Ovary (tissue), 3 donors: ENCODE data around the gene PYY.

ENCODE experiments used
- CTCF ChIP-seq, 3 donors: fragments of 450-650 bp in 2 of 3; fragments of 200-600 bp in 1 of 3; IDR thresholded peaks; one replicate each; pipeline versions ENCODE4 v1.5.1 to v1.8.0; 2016 to 2022; ENCODE audit warnings: antibody characterized with exemption in 3 of 3, mild to moderate bottlenecking in 1 of 3
- EP300 ChIP-seq: sonication (generic); formaldehyde crosslinking; IDR thresholded peaks from one replicate; pipeline ENCODE4 v1.6.1; 2017; ENCODE audit warnings: antibody characterized with exemption
- POLR2A ChIP-seq: fragments of 450-650 bp; IDR thresholded peaks from one replicate; pipeline ENCODE4 v1.6.1; 2017; ENCODE audit warnings: antibody characterized with exemption, mild to moderate bottlenecking, moderate library complexity
- donor health status: DM: no; HTN: no; CAD: no.

GRCh38 chr17:43961954-43962353 is 8.2 kb upstream of the PYY start:
- TF ChIP-seq CTCF (IDR thresholded peaks at IDR 0.05) (no peak), EP300 (no peak), POLR2A (no peak)
